ENCODE results near the gene KCNT1. TPM values are rescaled to one million over a fixed set of nuclear protein-coding genes. Genes with fewer than 3 reads are reported as not detected.

The KCNT1 gene
- total and polyA plus RNA-seq, 11 donors: 0.21 to 7.4 (median 1.9) TPM

GRCh38 chr9:135704483-135704882 lies 2.5 kb downstream of the KCNT1 start:
- WGBS, 4 donors: 45 to 86% (median 56%) methylated on average over 4 to 5 of the region's 5 CpGs
- DNase-seq (peak in 3 of 5 donors; percentile 23 to 47 (median 43)), ATAC-seq (peak; percentile 11 to 54 (median 47))
- Histone ChIP-seq H3K27ac (no peak overlapping the region), H3K36me3 (no peaks in the 10 kb centered on the region), H3K27me3 (peaks cover 0 to 45% (median 18%) of the 10 kb centered on the region in 9 donors), H3K4me3 (peak overlapping the region in 3 of 12 donors; percentile 3 to 29 (median 25)), H3K9me3 (no peaks in the 10 kb centered on the region), H3K4me1 (peaks cover 0 to 30% (median 10%) of the 10 kb centered on the region in 12 donors)
- intact Hi-C loops (cut with DNase I): loop anchor here in 5 of 10 donors (5.0 to 10.0 kb wide), 6 partner anchors 200 to 420 kb away; partner anchors contain the start of genes CAMSAP1 (in 1 of the 5) and UBAC1 (in 1 of the 5)
- TF ChIP-seq, protein P1, sequence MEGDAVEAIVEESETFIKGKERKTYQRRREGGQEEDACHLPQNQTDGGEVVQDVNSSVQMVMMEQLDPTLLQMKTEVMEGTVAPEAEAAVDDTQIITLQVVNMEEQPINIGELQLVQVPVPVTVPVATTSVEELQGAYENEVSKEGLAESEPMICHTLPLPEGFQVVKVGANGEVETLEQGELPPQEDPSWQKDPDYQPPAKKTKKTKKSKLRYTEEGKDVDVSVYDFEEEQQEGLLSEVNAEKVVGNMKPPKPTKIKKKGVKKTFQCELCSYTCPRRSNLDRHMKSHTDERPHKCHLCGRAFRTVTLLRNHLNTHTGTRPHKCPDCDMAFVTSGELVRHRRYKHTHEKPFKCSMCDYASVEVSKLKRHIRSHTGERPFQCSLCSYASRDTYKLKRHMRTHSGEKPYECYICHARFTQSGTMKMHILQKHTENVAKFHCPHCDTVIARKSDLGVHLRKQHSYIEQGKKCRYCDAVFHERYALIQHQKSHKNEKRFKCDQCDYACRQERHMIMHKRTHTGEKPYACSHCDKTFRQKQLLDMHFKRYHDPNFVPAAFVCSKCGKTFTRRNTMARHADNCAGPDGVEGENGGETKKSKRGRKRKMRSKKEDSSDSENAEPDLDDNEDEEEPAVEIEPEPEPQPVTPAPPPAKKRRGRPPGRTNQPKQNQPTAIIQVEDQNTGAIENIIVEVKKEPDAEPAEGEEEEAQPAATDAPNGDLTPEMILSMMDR (IDR thresholded peaks at IDR 0.05): no peak
- no peak for TF ChIP-seq POLR2A (IDR thresholded peaks at IDR 0.05)

DNA sequence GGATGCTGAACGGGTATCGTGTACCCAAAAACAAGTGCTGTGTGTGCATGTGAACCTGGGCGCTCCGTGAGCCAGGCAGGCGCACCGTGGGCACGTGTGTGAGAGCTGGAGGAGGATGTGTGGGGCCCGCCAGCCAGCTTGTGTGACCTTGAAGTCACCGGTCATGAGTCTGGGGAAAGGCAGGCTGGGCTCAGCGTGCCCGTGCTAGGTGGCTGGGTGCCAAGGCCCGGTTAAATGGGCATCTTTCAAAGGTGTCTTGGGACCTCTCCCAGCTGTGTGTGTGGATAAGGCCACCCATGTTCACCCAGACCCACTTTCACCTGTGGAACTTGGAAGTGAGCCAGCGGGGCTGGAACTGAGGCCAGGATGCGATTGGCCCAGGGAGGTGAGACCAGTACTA lies 3.4 kb downstream of the KCNT1 start:
- peaks cover 0 to 45% (median 18%) of the 10 kb centered on the region in 9 donors for H3K27me3 ChIP-seq
- intact Hi-C loops (cut with DNase I): loop anchor here in 4 of 10 donors (10.0 kb wide), 3 partner anchors 199 to 419 kb away; partner anchors contain the start of gene CAMSAP1 (in 1 of the 4)
- H3K9me3 ChIP-seq: no peaks in the 10 kb centered on the region
- H3K27ac ChIP-seq: no peak overlapping the region
- ATAC-seq (peak; percentile 24 to 71 (median 54)), DNase-seq (peak in 2 of 5 donors; percentile 35 to 68)
- H3K36me3 ChIP-seq: no peaks in the 10 kb centered on the region
- 36 to 47% (median 46%) methylated on average over 14 of the region's 14 CpGs for WGBS, 4 donors
- H3K4me1 ChIP-seq: peaks cover 0 to 30% (median 10%) of the 10 kb centered on the region in 12 donors
- H3K4me3 ChIP-seq: no peak overlapping the region
- TF ChIP-seq, protein P1 (IDR thresholded peaks at IDR 0.05): no peak
- TF ChIP-seq POLR2A (IDR thresholded peaks at IDR 0.05): no peak

GRCh38 chr9:135706288-135706687 lies 4.3 kb downstream of the KCNT1 start:
- intact Hi-C loops (cut with DNase I): loop anchor here in 4 of 10 donors (10.0 kb wide), 3 partner anchors 199 to 419 kb away; partner anchors contain the start of gene CAMSAP1 (in 1 of the 4)
- 85 to 90% (median 86%) methylated on average over 5 to 9 of the region's 9 CpGs for WGBS, 4 donors

More at GRCh38 chr9:135706288-135706687, 4.3 kb downstream of the KCNT1 start:
- Histone ChIP-seq H3K27me3 (peaks cover 0 to 45% (median 18%) of the 10 kb centered on the region in 9 donors), H3K9me3 (no peaks in the 10 kb centered on the region), H3K27ac (no peak overlapping the region), H3K4me1 (peaks cover 0 to 30% (median 10%) of the 10 kb centered on the region in 12 donors), H3K36me3 (no peaks in the 10 kb centered on the region), H3K4me3 (no peak overlapping the region)
- no peak for ATAC-seq
- no peak for DNase-seq
- TF ChIP-seq POLR2A (IDR thresholded peaks at IDR 0.05): no peak
- TF ChIP-seq, protein P1 (IDR thresholded peaks at IDR 0.05): no peak
